ENCODE measurements around the gene COL6A2.

DNA sequence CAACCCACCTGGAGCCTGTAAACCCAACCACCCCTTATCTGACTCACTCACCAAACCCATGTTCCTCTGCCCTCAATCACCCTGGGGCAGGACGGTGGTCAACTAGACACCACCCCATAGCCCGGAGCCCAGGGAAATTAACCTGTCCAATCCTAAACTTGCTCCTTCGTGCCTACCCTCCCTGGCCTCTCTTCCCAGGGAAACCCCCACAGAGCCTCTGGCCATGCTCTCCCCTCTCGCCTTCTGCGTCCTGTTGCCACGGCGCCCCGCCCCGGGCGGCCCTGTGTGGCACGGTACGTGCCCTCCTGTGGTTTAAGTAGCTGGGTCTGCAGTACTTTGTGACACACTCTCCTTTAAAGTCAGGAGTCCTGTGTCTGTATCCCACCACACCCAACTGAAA lies 61.5 kb downstream of the COL6A2 start:
- TF ChIP-seq, protein P1, sequence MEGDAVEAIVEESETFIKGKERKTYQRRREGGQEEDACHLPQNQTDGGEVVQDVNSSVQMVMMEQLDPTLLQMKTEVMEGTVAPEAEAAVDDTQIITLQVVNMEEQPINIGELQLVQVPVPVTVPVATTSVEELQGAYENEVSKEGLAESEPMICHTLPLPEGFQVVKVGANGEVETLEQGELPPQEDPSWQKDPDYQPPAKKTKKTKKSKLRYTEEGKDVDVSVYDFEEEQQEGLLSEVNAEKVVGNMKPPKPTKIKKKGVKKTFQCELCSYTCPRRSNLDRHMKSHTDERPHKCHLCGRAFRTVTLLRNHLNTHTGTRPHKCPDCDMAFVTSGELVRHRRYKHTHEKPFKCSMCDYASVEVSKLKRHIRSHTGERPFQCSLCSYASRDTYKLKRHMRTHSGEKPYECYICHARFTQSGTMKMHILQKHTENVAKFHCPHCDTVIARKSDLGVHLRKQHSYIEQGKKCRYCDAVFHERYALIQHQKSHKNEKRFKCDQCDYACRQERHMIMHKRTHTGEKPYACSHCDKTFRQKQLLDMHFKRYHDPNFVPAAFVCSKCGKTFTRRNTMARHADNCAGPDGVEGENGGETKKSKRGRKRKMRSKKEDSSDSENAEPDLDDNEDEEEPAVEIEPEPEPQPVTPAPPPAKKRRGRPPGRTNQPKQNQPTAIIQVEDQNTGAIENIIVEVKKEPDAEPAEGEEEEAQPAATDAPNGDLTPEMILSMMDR (IDR thresholded peaks at IDR 0.05) = no peak
- TF ChIP-seq POLR2A (IDR thresholded peaks at IDR 0.05) (no peak), POLR2AphosphoS5 (IDR thresholded peaks at IDR 0.05) (no peak)

All from prostate gland (tissue), 2 donors.